ENCODE measurements around the gene CUBN. TPM values are rescaled to one million over a fixed set of nuclear protein-coding genes. Genes with fewer than 3 reads are reported as not detected.
"Not testable (repeated sequence)": the region's sequence is repeated elsewhere in the genome, so short reads cannot be mapped to it uniquely, and the experiment has no call there.

CUBN gene
- total RNA-seq, 2 donors from 2014 or later: 0.37 to 0.42 TPM

DNA sequence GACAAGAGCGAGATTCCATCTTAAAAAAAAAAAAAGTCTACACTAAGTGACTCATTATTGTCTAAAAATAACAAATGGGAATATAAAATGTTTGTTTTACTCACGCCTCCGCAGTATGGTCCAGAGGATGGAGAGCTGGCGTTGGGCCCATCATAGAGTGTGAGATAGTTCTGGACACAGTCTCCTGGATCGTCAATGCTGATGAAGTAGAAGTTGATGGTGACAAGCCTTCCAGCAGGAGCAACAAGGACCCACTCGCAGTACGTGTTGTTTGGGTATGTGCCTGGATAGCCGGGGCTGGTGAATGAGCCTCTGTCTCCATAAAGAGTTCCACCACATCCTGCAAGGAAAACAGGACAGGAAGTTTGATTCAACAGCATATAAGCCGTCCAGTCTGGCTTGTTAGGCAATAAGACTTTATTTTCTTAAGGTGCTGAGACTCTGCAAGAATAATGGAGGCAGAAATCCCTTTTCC lies 300.9 kb downstream of the CUBN start:
- ATAC-seq (no peak), DNase-seq (peak in 1 of 2 donors; percentile 28)
- intact Hi-C loops (cut with DNase I, micrococcal nuclease): loop anchor here in 1 of 2 donors (5.0 to 10.0 kb wide), 2 partner anchors 429 to 606 kb away; no protein-coding TSS in a partner anchor

GRCh38 chr10:16828114-16828568 lies 301.5 kb downstream of the CUBN start:
- peak; percentile 50 for ATAC-seq
- intact Hi-C loops (cut with DNase I, micrococcal nuclease): loop anchor here in 1 of 2 donors (5.0 to 10.0 kb wide), 2 partner anchors 429 to 607 kb away; no protein-coding TSS in a partner anchor
- peak; percentile 45 to 52 for DNase-seq

DNA sequence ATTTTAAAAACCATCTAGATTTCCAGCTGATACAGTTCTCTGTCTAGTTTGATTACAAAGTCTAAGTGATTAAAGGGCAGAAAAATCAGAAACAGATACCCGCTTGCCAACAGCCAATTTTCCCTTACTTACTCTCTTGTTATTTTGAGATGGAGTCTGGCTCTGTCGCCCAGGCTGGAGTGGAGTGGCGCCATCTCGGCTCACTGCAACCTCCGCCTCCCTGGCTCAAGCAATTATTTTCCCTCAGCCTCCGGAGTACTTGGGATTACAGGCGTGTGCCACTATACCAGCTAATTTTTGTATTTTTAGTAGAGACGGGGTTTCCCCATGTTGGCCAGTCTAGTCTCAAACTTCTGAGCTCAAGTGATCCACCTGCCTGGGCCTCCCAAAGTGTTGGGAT lies 302.1 kb downstream of the CUBN start:
- intact Hi-C loops (cut with DNase I, micrococcal nuclease): loop anchor here in 1 of 2 donors (5.0 to 10.0 kb wide), 2 partner anchors 430 to 607 kb away; no protein-coding TSS in a partner anchor
- DNase-seq, ATAC-seq: not testable (repeated sequence)

GRCh38 chr10:16822726-16823360 lies 306.8 kb downstream of the CUBN start:
- DNase-seq (no peak), ATAC-seq (no peak)
- intact Hi-C loops (cut with DNase I, micrococcal nuclease): loop anchor here in 1 of 2 donors (10.0 kb wide), 1 partner anchor 612 kb away; no protein-coding TSS in a partner anchor

DNA sequence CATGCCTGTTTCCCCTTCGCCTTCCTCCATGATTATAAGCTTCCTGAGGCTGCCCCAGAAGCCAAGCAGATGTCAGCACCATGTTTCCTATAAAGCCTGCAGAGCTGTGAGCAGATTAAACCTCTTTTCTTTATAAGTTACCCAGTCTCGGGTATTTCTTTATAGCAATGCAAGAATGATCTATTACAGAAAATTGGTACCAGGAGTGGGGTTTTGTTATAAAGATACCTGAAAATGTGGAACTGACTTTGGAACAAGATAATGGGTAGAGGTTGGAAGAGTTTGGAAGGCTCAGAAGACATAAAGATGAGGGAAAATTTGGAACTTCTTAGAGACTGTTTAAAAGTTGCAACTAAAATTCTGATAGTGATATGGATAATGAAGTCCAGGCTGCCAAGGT lies 307.6 kb downstream of the CUBN start:
- ATAC-seq (no peak), DNase-seq (no peak)
- intact Hi-C loops (cut with DNase I, micrococcal nuclease): loop anchor here in 1 of 2 donors (10.0 kb wide), 1 partner anchor 613 kb away; no protein-coding TSS in a partner anchor

DNA sequence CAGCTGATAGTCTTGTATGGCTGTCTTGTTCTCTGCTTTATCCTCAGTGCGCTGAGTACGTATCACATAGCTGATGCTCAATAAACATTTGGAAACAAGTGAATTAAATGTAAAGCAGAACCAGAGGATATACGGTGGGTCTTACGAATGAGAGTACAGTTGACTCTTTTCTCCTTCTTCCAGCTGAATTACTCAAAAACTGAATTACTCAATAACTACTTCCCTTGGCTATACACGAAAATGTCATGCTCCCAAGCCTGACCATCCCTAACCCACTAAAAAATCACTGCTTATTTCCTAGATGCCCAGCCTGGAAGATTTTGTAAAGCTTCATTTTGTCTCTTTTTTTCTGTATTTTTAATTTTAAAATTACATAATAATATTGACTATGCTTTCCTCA lies 309.2 kb downstream of the CUBN start:
- intact Hi-C loops (cut with DNase I, micrococcal nuclease): loop anchor here in 1 of 2 donors (10.0 kb wide), 1 partner anchor 614 kb away; no protein-coding TSS in a partner anchor
- ATAC-seq (no peak), DNase-seq (no peak)

DNA sequence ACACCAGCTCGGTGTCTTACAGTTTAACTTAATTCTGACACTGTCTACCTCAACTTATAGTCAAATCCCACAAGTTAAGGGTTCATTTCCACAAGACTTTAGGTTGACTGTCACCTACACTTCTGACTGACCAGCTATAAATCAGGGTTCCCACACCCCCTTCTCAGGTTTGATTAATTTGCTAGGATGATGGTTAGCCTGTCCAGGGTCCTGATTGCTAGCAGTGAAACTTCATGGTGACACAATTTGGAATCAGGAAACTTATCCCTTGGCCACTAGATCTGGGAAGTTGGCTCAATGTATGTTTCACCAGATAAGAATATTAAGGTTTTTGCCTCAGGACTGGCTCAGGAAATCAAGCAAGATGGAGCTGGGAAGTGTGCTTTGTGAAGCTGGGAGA lies 309.6 kb downstream of the CUBN start:
- DNase-seq: no peak
- intact Hi-C loops (cut with DNase I, micrococcal nuclease): loop anchor here in 1 of 2 donors (10.0 kb wide), 1 partner anchor 615 kb away; no protein-coding TSS in a partner anchor

GRCh38 chr10:16819436-16819835 lies 310.2 kb downstream of the CUBN start:
- intact Hi-C loops (cut with DNase I, micrococcal nuclease): no loop called here
- no peak for ATAC-seq
- DNase-seq: no peak

More for the DNA sequence above, 309.6 kb downstream of the CUBN start:
- ATAC-seq: no peak

DNA sequence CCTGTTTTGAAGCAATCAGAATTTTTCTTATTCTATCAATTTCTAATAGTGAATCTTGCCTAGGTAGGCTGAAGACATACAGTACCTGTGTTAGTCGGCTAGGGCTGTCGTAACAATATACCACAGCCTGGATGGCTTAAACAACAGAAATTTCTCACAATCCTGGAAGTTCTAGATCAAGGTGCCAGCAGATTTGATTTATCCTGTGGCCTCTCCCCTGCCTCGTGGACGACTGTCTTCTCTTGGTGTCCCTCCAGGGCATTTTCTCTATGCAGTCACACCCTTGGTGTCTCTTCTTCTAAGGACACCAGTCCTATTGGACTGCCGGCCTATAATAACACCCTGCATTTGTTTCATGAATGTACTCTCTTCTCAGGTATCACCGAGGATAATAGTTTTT lies 310.6 kb downstream of the CUBN start:
- ATAC-seq: no peak
- DNase-seq: no peak
- intact Hi-C loops (cut with DNase I, micrococcal nuclease): no loop called here

DNA sequence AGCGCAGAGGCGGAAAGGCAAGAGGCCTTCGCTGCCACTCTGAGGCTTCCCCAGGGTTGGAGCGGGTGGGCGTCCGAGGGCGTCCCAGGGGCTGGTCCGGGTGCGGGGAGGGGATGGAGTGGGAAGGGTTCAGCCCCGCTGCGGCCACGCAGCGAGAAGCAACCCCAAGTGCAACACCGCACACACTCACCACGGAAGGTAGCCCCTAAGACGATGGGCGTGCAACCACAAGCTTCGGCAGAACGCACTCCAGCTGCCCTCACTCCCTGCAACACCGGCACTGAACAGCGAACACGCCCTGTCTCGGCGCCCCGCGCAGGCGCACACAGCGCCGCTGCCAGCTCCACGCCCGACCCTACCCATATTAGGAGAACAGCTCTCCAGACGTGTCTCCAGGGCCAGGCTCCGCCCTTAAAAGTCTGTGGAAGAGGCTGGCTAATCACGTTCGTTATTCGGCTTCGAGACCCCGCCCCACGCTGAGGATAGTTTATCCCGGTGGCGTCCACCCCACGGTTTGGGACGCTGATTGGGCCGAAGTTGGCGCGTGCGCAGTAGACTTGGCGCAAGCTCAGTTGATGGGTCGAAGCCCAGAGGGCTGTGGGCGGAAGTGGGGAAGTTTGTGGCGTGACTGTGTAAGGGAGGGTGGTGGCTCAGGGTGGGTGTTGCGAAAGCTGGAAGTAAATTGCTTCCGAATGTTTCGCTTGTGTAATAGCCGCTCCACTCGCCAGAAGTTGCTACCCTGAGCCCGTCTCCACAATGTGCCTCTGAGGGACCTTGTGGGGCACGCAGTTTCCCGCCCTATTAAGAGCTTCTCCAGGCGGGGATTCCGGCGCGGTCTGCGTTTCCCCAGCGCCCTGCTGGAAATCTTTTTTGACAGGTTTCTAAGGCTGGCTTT lies 312.2 kb downstream of the CUBN start, which contains the start of gene RSU1:
RSU1 (minus strand) TSS at position 300 of the 895 bp plus-strand sequence. CDS start 343 bp downstream, outside the sequence.
- peak; percentile 100 for DNase-seq
- intact Hi-C loops (cut with DNase I, micrococcal nuclease): no loop called here
- ATAC-seq: peak; percentile 94

DNA sequence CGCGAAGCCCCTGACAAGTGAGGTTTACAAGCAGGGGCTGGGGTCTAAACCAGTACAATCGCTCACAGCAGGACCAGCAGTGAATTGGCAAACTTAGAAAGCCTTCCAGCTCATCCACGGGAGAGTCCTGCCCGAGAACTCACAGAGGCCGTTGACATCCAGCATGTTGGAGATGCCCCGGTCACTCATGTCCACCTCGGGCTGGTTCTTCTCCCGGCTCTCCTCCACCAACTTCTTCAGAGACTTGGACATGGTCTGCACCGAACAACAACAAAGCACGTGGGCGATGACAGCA lies 312.8 kb downstream of the CUBN start:
- no peak for ATAC-seq
- no peak for DNase-seq
- intact Hi-C loops (cut with DNase I, micrococcal nuclease): no loop called here

DNA sequence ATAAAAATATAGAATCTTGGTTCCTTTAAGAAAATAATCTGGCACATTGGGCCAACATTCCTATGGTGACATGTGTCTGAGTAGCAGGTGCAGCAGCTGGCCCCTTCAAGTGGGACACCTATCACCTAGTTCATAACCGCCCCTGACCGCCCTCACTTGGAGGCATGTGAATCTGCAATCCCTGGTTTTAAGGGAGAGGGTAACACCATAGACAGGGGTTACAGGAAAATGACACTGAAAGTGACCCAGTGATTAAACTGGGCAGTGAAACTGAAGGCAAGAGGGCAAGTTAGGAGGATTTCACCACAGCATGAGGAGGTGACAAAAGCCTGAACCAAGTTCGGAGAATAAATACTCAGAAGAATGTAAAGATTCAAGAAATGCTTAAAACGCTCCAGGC lies 313.4 kb downstream of the CUBN start:
- DNase-seq (peak in 1 of 2 donors; percentile 32), ATAC-seq (no peak)
- intact Hi-C loops (cut with DNase I, micrococcal nuclease): no loop called here

GRCh38 chr10:16814012-16814411 lies 315.6 kb downstream of the CUBN start:
- intact Hi-C loops (cut with DNase I, micrococcal nuclease): no loop called here
- ATAC-seq: no peak
- DNase-seq: no peak

- DNase-seq (no peak), ATAC-seq (no peak)
- intact Hi-C loops (cut with DNase I, micrococcal nuclease): no loop called here
Measured at GRCh38 chr10:16812676-16813075, 316.9 kb downstream of the CUBN start.

- DNase-seq (no peak), ATAC-seq (no peak)
- intact Hi-C loops (cut with DNase I, micrococcal nuclease): no loop called here
Measured at GRCh38 chr10:16811765-16812164, 317.8 kb downstream of the CUBN start.

DNA sequence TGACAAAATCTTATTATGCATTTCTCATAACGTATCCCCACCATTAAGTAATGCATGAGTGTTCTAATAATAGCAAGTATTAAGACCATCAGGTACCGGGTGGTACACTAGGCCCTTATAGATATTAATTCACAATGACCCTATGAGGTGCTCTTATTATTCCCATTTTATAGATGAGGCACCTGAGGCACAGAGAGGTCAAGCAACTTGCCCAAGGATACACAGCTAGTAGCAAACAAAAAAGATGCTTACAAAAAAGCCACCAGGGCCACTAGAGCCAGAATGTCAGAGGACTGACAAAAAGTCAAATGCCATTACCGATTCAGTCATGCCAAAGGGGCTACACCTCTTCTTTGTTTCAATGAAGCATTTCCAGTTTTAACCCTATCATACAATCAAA lies 318.3 kb downstream of the CUBN start:
- intact Hi-C loops (cut with DNase I, micrococcal nuclease): no loop called here
- DNase-seq (no peak), ATAC-seq (no peak)

DNA sequence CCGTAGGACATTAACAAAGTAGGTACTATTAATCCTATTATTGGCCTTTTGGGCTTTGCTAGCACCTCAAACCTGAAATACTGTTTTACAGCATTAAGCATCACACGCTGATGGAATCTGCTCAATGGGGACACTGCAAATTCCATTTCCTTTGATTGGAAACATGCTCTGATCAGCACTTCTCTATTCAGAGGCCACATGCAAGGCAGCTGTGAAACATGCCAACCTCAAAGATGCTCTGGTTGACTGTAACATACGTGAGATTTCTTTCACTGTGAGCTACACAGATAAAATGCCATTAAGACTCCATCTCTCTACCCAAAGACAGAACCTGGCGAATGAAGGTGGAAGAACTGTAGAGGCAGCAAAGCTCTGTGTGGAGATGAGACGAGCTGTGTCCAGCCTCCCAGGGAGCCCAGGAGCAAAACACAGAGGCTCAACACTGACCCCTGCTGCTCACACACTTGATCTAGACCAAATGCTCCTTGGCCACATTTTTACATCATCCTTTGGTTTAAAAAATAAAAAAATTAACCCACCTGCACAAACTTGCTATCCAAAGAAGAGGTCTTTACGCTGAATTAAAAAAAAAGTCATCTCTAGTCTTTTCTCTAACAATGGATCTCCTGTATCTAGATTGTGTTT lies 320.4 kb downstream of the CUBN start:
- intact Hi-C loops (cut with DNase I, micrococcal nuclease): no loop called here
- peak in 1 of 2 donors; percentile 74 for DNase-seq
- ATAC-seq: peak; percentile 90

- DNase-seq: no peak
- no peak for ATAC-seq
- intact Hi-C loops (cut with DNase I, micrococcal nuclease): no loop called here
Measured at GRCh38 chr10:16804123-16804522, 325.5 kb downstream of the CUBN start.

- intact Hi-C loops (cut with DNase I, micrococcal nuclease): no loop called here
- DNase-seq (no peak), ATAC-seq (no peak)
Measured at GRCh38 chr10:16803464-16803863, 326.1 kb downstream of the CUBN start.

Data from left colon (tissue), 2 donors.